ENCODE results near the gene S100A7. TPM values are rescaled to one million over a fixed set of nuclear protein-coding genes. Genes with fewer than 3 reads are reported as not detected.

The S100A7 gene
- total and polyA plus RNA-seq, 2 of the 4 experiments (the other 2 are of a cell fraction) = not detected

DNA sequence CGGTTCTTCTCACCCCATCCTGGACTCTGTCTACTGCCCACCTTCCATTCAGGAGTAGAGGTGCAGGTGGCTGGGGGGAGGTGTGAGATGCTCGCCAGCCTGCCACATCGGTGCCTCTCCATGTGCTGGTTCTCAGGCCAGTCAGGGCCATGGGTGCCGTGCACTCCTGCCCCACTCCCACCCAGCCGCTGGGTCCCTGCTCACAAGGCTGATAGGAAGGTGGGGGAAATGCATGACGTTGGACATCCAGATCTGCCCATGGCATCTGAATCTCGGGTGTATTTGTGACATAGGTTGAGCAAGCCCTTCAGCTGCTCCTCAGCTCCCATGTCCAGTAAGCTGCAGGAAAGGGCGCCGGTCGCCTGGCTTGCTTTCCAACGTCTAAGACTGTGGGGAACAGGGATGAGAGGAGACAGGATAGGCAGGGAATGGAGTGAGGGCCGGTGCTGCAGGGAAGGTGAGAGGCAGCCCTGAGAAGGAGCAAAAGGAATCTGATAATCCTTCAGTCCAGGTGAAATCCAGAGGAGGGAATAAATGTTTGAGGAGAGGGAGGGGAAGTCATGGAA, 32.3 kb downstream of the S100A7 start:
- DNase-seq (no peak), ATAC-seq (ENCODE audit: low read depth) (no peak)
- Histone ChIP-seq H3K27ac (ENCODE audit: insufficient read depth, low read length) (no peak overlapping the region), H3K56ac (ENCODE audit: extremely low read depth, insufficient read depth, low read length) (no peak overlapping the region), H3K23ac (ENCODE audit: low read depth, low read length) (no peak overlapping the region), H3K4me1 (ENCODE audit: control insufficient read depth, insufficient read depth, low read length) (no peaks in the 10 kb centered on the region), H2BK15ac (ENCODE audit: low read depth, low read length) (no peak overlapping the region), H3K27me3 (ENCODE audit: control insufficient read depth, insufficient read depth, low read length) (peaks cover 6% of the 10 kb centered on the region), H2BK5ac (ENCODE audit: low read depth, low read length, poor library complexity, severe bottlenecking) (no peak overlapping the region), H3K4ac (ENCODE audit: low read depth, low read length) (no peak overlapping the region), H2AK9ac (replicated peaks; ENCODE audit: low read depth, low read length, poor library complexity) (no peak overlapping the region), H2AFZ (replicated peaks; ENCODE audit: low read length, poor library complexity) (no peak overlapping the region), H3K4me3 (ENCODE audit: insufficient read depth, low read depth, low read length) (no peak overlapping the region), H3K9ac (ENCODE audit: low read depth, low read length) (no peak overlapping the region), H2AK5ac (ENCODE audit: low read depth, low read length) (no peak overlapping the region), H3K4me2 (ENCODE audit: low read depth, low read length) (no peak overlapping the region), H3K9me3 (ENCODE audit: control insufficient read depth, insufficient read depth, low read length) (no peaks in the 10 kb centered on the region), H4K20me1 (ENCODE audit: insufficient read depth, low read length) (no peaks in the 10 kb centered on the region), H3K36me3 (ENCODE audit: control insufficient read depth, insufficient read depth, low read length) (no peaks in the 10 kb centered on the region), H3K18ac (ENCODE audit: low read depth, low read length) (no peak overlapping the region), H4K8ac (ENCODE audit: low read depth in 2 of 2, low read length in 2 of 2) (no peak overlapping the region), H2BK120ac (ENCODE audit: low read depth, low read length) (no peak overlapping the region), H3K79me1 (ENCODE audit: low read depth in 1 of 2, low read length in 2 of 2) (no peaks in the 10 kb centered on the region), H3K9me1 (ENCODE audit: insufficient read depth, low read length) (peaks cover 3% of the 10 kb centered on the region; the same call in 1 of the 2 replicates), H3K14ac (replicated peaks; ENCODE audit: low read depth, low read length) (no peak overlapping the region), H2BK20ac (ENCODE audit: low read depth, low read length) (no peak overlapping the region), H4K91ac (ENCODE audit: insufficient read depth, low read depth, low read length) (no peak overlapping the region), H4K5ac (ENCODE audit: low read depth, low read length) (no peak overlapping the region)
- in situ Hi-C loops (cut with MboI; ENCODE audit: low sequenced_read_pairs) = no loop called here
- TF ChIP-seq MAZ (IDR thresholded peaks at IDR 0.05; ENCODE audit: borderline replicate concordance, low read depth, low read length) (no peak), CHD1 (IDR thresholded peaks at IDR 0.05; ENCODE audit: low read depth, low read length) (no peak), SMC3 (IDR thresholded peaks at IDR 0.05; ENCODE audit: low read depth, low read length) (no peak), MAFK (IDR thresholded peaks at IDR 0.05; ENCODE audit: low read depth, low read length) (no peak), CTCF (conservative IDR thresholded peaks at IDR 0.05; ENCODE audit: low read depth, low read length) (no peak), RFX5 (IDR thresholded peaks at IDR 0.05; ENCODE audit: low read depth, low read length) (no peak), RAD21 (IDR thresholded peaks at IDR 0.05; ENCODE audit: low read length) (no peak), MXI1 (IDR thresholded peaks at IDR 0.05; ENCODE audit: borderline replicate concordance, low read depth, low read length) (no peak), RCOR1 (IDR thresholded peaks at IDR 0.05; ENCODE audit: insufficient replicate concordance, low read length) (no peak)
- TF ChIP-seq, protein P1, sequence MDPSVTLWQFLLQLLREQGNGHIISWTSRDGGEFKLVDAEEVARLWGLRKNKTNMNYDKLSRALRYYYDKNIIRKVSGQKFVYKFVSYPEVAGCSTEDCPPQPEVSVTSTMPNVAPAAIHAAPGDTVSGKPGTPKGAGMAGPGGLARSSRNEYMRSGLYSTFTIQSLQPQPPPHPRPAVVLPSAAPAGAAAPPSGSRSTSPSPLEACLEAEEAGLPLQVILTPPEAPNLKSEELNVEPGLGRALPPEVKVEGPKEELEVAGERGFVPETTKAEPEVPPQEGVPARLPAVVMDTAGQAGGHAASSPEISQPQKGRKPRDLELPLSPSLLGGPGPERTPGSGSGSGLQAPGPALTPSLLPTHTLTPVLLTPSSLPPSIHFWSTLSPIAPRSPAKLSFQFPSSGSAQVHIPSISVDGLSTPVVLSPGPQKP (IDR thresholded peaks at IDR 0.05; ENCODE audit: borderline replicate concordance, low read depth, low read length) = no peak
- POLR2A ChIA-PET (ENCODE audit: unreplicated experiment) = no interaction called here
- 48% methylated on average over 6 of the region's 12 CpGs; no CpG with 5 or more reads in 1 of the 2 experiments for WGBS, 2 experiments (ENCODE audit: extremely low coverage in 2 of 2, insufficient read length in 1 of 2)
- no TSS peak for BruUV-seq (replicated peaks)
- dilution Hi-C loops (cut with HindIII; ENCODE audit: low sequenced_read_pairs, unreplicated experiment) = no loop called here
- intact Hi-C loops (cut with micrococcal nuclease) = no loop called here
- CTCF ChIA-PET = no interaction called here

Data from IMR-90 (cell line).